ENCODE results near the gene BDKRB1.

BDKRB1 gene

DNA sequence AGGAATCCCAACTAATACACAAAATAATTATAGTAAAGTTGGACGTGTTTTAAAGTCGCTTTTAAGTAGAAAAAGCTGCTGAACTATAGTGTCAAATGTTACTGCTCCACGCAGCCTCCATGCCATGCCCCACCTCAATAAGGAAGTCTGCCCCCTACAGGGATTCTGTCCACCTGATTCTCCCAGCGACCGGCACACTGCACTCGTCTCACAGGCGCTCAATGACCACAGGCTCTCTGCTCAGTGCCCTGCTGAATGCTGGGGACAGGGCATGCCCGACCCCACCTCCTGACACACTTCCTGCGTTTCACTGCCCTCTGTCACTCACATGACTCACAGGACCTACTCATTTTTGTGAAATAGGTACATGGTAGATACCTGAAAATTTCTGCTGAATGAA, 48.9 kb downstream of the BDKRB1 start:
- TF ChIP-seq JUND (IDR thresholded peaks at IDR 0.05; ENCODE audit: low read depth), result no peak
- peak in 1 of 2 experiments; percentile 7 for DNase-seq (ENCODE audit: low read depth in 1 of 2, low spot score in 1 of 2)
- in situ Hi-C loops (cut with HindIII; ENCODE audit: low pct_unique_long_range_greater_than_20kb, low sequenced_read_pairs), result no loop called here

- DNase-seq (ENCODE audit: low read depth in 1 of 2, low spot score in 1 of 2), result peak in 1 of 2 experiments; percentile 36
- TF ChIP-seq JUND (IDR thresholded peaks at IDR 0.05; ENCODE audit: low read depth), result no peak
- in situ Hi-C loops (cut with HindIII; ENCODE audit: low pct_unique_long_range_greater_than_20kb, low sequenced_read_pairs), result no loop called here
Measured at GRCh38 chr14:96307434-96307833, 51.4 kb downstream of the BDKRB1 start.

DNA sequence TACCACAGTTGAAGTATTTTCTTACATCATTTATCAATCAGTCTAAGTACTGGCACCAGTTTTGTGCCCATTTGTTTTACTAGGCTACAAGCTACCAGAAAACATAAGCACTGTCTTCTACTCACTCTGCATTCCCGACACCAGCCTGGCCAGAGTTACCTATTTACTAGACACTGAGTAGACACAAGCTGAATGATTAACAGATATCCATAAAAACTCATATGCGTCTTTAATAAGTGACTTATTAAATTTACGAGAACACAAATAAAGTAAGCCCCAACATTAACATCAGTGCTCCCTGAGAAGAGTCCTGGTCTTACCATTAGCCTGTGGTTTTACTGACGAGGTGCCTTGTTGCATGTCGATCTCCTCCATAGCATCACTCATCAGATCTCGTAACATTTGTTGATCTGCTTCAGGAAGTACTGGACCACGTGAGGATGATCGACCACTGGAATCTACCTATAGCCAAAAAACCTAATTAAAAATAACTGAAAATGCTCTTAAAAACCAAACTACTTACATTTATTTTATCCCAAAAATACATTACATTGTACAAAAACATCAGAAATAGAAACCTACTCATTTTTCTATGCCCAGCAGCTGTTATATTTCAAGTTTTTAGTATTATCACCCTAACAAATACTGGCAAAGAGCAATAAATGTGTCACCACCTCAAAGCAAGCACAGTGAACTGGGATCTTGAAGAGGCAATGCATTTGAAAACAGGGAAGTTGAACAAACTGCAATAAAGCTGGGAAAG, 53.3 kb downstream of the BDKRB1 start:
- in situ Hi-C loops (cut with HindIII; ENCODE audit: low pct_unique_long_range_greater_than_20kb, low sequenced_read_pairs), result no loop called here
- no peak for DNase-seq (ENCODE audit: low read depth in 1 of 2, low spot score in 1 of 2)
- TF ChIP-seq JUND (IDR thresholded peaks at IDR 0.05; ENCODE audit: low read depth), result no peak

DNA sequence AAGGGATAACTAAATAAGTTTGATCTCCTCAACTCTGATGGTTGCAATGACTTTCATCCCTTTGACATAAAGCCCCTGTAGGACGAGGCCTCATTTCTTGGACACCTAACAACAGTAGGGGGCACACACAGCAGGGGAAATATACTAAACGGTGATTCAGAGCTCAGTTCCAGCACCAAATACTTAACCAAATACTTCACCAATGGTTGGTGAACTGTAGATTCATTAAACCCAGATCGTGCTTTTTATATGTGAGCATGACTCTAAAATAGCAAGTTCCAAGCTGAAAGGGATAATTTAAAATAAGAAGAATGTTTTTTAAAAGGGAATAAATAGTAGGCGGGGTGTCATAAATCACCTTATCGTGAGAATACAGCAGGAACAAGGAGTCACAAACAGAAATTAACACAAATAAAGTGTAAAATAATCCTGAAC, 53.9 kb downstream of the BDKRB1 start:
- no peak for DNase-seq (ENCODE audit: low read depth in 1 of 2, low spot score in 1 of 2)
- no peak for TF ChIP-seq JUND (IDR thresholded peaks at IDR 0.05; ENCODE audit: low read depth)
- in situ Hi-C loops (cut with HindIII; ENCODE audit: low pct_unique_long_range_greater_than_20kb, low sequenced_read_pairs), result no loop called here

- no peak for DNase-seq (ENCODE audit: low read depth in 1 of 2, low spot score in 1 of 2)
- in situ Hi-C loops (cut with HindIII; ENCODE audit: low pct_unique_long_range_greater_than_20kb, low sequenced_read_pairs), result no loop called here
- TF ChIP-seq JUND (IDR thresholded peaks at IDR 0.05; ENCODE audit: low read depth), result no peak
Measured at GRCh38 chr14:96310906-96311305, 54.9 kb downstream of the BDKRB1 start.
